ENCODE data around the gene DIS3L2.

- TF ChIP-seq CTCF (IDR thresholded peaks at IDR 0.05) (no peak), POLR2A (IDR thresholded peaks at IDR 0.05) (no peak)
Observed at GRCh38 chr2:232341061-232341738, 379.7 kb downstream of the DIS3L2 start.
